Activated T-helper 17 cell treated with anti-CD3 and anti-CD28 coated beads, Interleukin-2, amount 50 U/mL, for 72 hours (primary cell): Measurements from ENCODE around the gene TMEM200C. TPM values are rescaled to one million over a fixed set of nuclear protein-coding genes. Genes with fewer than 3 reads are reported as not detected.

Experiments
- ATAC-seq: fragments of 150-1000 bp; cut with Tn5 transposase; replicated peaks from 2 replicates; pipeline ENCODE4 v1.10.0; 2021; ENCODE audit warnings: mild to moderate bottlenecking, moderate library complexity
- H3K27ac Mint-ChIP-seq: one replicate; pipeline ENCODE4 v1.8.0; 2022; ENCODE audit warnings: mixed read lengths
- H3K27me3 Mint-ChIP-seq: one replicate; pipeline ENCODE4 v1.8.0; 2022; ENCODE audit warnings: mixed read lengths
- H3K36me3 Mint-ChIP-seq: one replicate; pipeline ENCODE4 v1.8.0; 2022; ENCODE audit warnings: low read depth, mild to moderate bottlenecking, mixed read lengths
- H3K4me1 Mint-ChIP-seq: one replicate; pipeline ENCODE4 v1.8.0; 2022; ENCODE audit warnings: mixed read lengths
- H3K4me3 Mint-ChIP-seq: one replicate; pipeline ENCODE4 v1.8.0; 2022; ENCODE audit warnings: mild to moderate bottlenecking, mixed read lengths
- H3K9me3 Mint-ChIP-seq: one replicate; pipeline ENCODE4 v1.8.0; 2022; ENCODE audit warnings: mixed read lengths
- total RNA-seq, 2 donors: library from RNA; stranded (reverse); gene quantifications; one replicate each; pipeline ENCODE4 v1.2.3, GENCODE V29; 2022

Gene TMEM200C
- total RNA-seq, 2 donors from 2014 or later, result not detected

- ATAC-seq, result no peak
- Mint-ChIP-seq H3K4me1 (no peaks in the 10 kb centered on the region), H3K36me3 (no peaks in the 10 kb centered on the region), H3K27me3 (peaks cover 37% of the 10 kb centered on the region), H3K4me3 (no peak overlapping the region), H3K27ac (no peak overlapping the region), H3K9me3 (peaks cover 3% of the 10 kb centered on the region)
These were observed 4.9 kb upstream of the TMEM200C start for GRCh38 chr18:5900262-5900661.

GRCh38 chr18:5899835-5900234 lies 4.5 kb upstream of the TMEM200C start:
- Mint-ChIP-seq H3K4me3 (no peak overlapping the region), H3K27ac (no peak overlapping the region)

GRCh38 chr18:5895876-5896740 lies 786 bp upstream of the TMEM200C start:
- Mint-ChIP-seq H3K27me3 (peaks cover 69% of the 10 kb centered on the region), H3K9me3 (no peaks in the 10 kb centered on the region), H3K36me3 (no peaks in the 10 kb centered on the region), H3K27ac (no peak overlapping the region), H3K4me3 (peak overlapping the region; percentile 6), H3K4me1 (no peaks in the 10 kb centered on the region)
- no peak for ATAC-seq

More at GRCh38 chr18:5899835-5900234, 4.5 kb upstream of the TMEM200C start:
- peaks cover 2% of the 10 kb centered on the region for H3K9me3 Mint-ChIP-seq
- ATAC-seq, result no peak
- H3K4me1 Mint-ChIP-seq, result no peaks in the 10 kb centered on the region
- H3K36me3 Mint-ChIP-seq, result no peaks in the 10 kb centered on the region
- peaks cover 37% of the 10 kb centered on the region for H3K27me3 Mint-ChIP-seq

GRCh38 chr18:5894611-5895298 lies 567 bp downstream of the TMEM200C start:
- H3K4me3 Mint-ChIP-seq, result peak overlapping the region; percentile 29
- H3K36me3 Mint-ChIP-seq, result no peaks in the 10 kb centered on the region
- H3K27ac Mint-ChIP-seq, result no peak overlapping the region
- ATAC-seq, result no peak
- no peaks in the 10 kb centered on the region for H3K9me3 Mint-ChIP-seq
- H3K4me1 Mint-ChIP-seq, result no peaks in the 10 kb centered on the region
- peaks cover 60% of the 10 kb centered on the region for H3K27me3 Mint-ChIP-seq

- Mint-ChIP-seq H3K27ac (no peak overlapping the region), H3K27me3 (peaks cover 62% of the 10 kb centered on the region), H3K4me1 (no peaks in the 10 kb centered on the region), H3K9me3 (no peaks in the 10 kb centered on the region), H3K36me3 (no peaks in the 10 kb centered on the region), H3K4me3 (peak overlapping the region; percentile 29)
- no peak for ATAC-seq
These were observed 1.2 kb downstream of the TMEM200C start for GRCh38 chr18:5893956-5894610.

GRCh38 chr18:5892823-5893431 lies 2.4 kb downstream of the TMEM200C start:
- Mint-ChIP-seq H3K9me3 (no peaks in the 10 kb centered on the region), H3K27ac (no peak overlapping the region), H3K4me1 (no peaks in the 10 kb centered on the region), H3K36me3 (no peaks in the 10 kb centered on the region), H3K4me3 (no peak overlapping the region), H3K27me3 (peaks cover 60% of the 10 kb centered on the region)
- no peak for ATAC-seq

- Mint-ChIP-seq H3K9me3 (no peaks in the 10 kb centered on the region), H3K36me3 (no peaks in the 10 kb centered on the region), H3K4me3 (peak overlapping the region; percentile 28), H3K27ac (no peak overlapping the region), H3K27me3 (peaks cover 53% of the 10 kb centered on the region), H3K4me1 (no peaks in the 10 kb centered on the region)
- ATAC-seq, result no peak
These were observed 3.5 kb downstream of the TMEM200C start for GRCh38 chr18:5891854-5892215.

GRCh38 chr18:5891184-5891853 lies 4.0 kb downstream of the TMEM200C start:
- Mint-ChIP-seq H3K27ac (no peak overlapping the region), H3K27me3 (peaks cover 50% of the 10 kb centered on the region), H3K4me1 (no peaks in the 10 kb centered on the region), H3K36me3 (no peaks in the 10 kb centered on the region), H3K9me3 (no peaks in the 10 kb centered on the region), H3K4me3 (peak overlapping the region; percentile 28)
- ATAC-seq, result no peak

- Mint-ChIP-seq H3K36me3 (no peaks in the 10 kb centered on the region), H3K9me3 (no peaks in the 10 kb centered on the region)
These were observed 4.8 kb downstream of the TMEM200C start for GRCh38 chr18:5890331-5891183.

GRCh38 chr18:5885361-5885760 lies 10.0 kb downstream of the TMEM200C start:
- Mint-ChIP-seq H3K27ac (no peak overlapping the region), H3K36me3 (no peaks in the 10 kb centered on the region), H3K9me3 (no peaks in the 10 kb centered on the region), H3K4me1 (no peaks in the 10 kb centered on the region), H3K4me3 (no peak overlapping the region), H3K27me3 (peaks cover 19% of the 10 kb centered on the region)
- ATAC-seq, result no peak

More at GRCh38 chr18:5890331-5891183, 4.8 kb downstream of the TMEM200C start:
- Mint-ChIP-seq H3K27me3 (peaks cover 47% of the 10 kb centered on the region), H3K27ac (no peak overlapping the region), H3K4me1 (no peaks in the 10 kb centered on the region), H3K4me3 (no peak overlapping the region)
- ATAC-seq, result peak; percentile 56

GRCh38 chr18:5884375-5884774 lies 10.9 kb downstream of the TMEM200C start:
- H3K9me3 Mint-ChIP-seq, result no peaks in the 10 kb centered on the region
- peaks cover 19% of the 10 kb centered on the region for H3K27me3 Mint-ChIP-seq
- no peak overlapping the region for H3K27ac Mint-ChIP-seq
- no peaks in the 10 kb centered on the region for H3K36me3 Mint-ChIP-seq
- H3K4me1 Mint-ChIP-seq, result no peaks in the 10 kb centered on the region
- no peak overlapping the region for H3K4me3 Mint-ChIP-seq
- no peak for ATAC-seq

- Mint-ChIP-seq H3K4me3 (no peak overlapping the region), H3K36me3 (no peaks in the 10 kb centered on the region), H3K27ac (no peak overlapping the region), H3K9me3 (no peaks in the 10 kb centered on the region), H3K27me3 (peaks cover 6% of the 10 kb centered on the region), H3K4me1 (no peaks in the 10 kb centered on the region)
- no peak for ATAC-seq
These were observed 15.8 kb downstream of the TMEM200C start for GRCh38 chr18:5879479-5879882.

- H3K4me1 Mint-ChIP-seq, result no peaks in the 10 kb centered on the region
- ATAC-seq, result no peak
- no peak overlapping the region for H3K4me3 Mint-ChIP-seq
- H3K27ac Mint-ChIP-seq, result no peak overlapping the region
- no peaks in the 10 kb centered on the region for H3K36me3 Mint-ChIP-seq
- peaks cover 6% of the 10 kb centered on the region for H3K27me3 Mint-ChIP-seq
- H3K9me3 Mint-ChIP-seq, result peaks cover 3% of the 10 kb centered on the region
These were observed 18.4 kb downstream of the TMEM200C start for GRCh38 chr18:5876891-5877290.
